GM12892 (cell line): Measurements from ENCODE around the gene CCDC83.

Experiments used
- POLR2A ChIP-seq: IDR thresholded peaks from 2 replicates; pipeline ENCODE4 v1.6.1; 2011; ENCODE audit warnings: low read depth, low read length, control low read depth
- POLR2AphosphoS5 ChIP-seq: IDR thresholded peaks from 2 replicates; pipeline ENCODE4 v1.6.1; 2011; ENCODE audit warnings: low read depth, low read length, control low read depth

DNA sequence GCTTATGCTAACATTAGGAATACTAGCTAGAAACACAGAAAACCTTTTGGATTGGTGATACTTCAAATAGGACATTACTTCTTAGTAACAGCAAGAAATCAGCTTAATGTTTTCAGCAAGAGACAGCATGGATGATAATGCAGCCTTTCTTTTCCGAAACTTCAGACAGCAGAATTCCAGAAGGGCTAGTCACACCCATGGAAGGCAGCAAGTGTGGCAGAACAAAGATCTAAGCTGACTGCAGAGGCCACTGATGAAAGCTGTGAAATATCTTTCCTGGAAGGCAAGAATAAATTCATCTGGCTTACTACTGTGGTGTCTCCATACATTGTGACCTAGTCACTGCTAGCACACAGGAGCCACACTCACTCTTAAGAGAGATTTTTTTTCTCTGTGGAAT is 100.3 kb downstream of the CCDC83 start:
- TF ChIP-seq POLR2A (no peak), POLR2AphosphoS5 (no peak)
